Measurements from ENCODE around the gene CERS3.

CERS3 gene

GRCh38 chr15:100373120-100373896, 155.4 kb downstream of the CERS3 start:
- DNase-seq, result no peak

GRCh38 chr15:100372739-100373119, 156.0 kb downstream of the CERS3 start:
- DNase-seq, result no peak

- no peak for DNase-seq
These were observed 173.4 kb downstream of the CERS3 start for GRCh38 chr15:100355342-100355741.

GRCh38 chr15:100353449-100353848, 175.3 kb downstream of the CERS3 start:
- no peak for DNase-seq

GRCh38 chr15:100350434-100351226, 178.1 kb downstream of the CERS3 start:
- no peak for DNase-seq

All from NCI-H2171 treated with DMSO at 0.1 percent for 48 hours (cell line).